ENCODE results near the gene OGA.
A peak's percentile ranks its signal among the peaks of the same experiment; 100 is the strongest.

The OGA gene

GRCh38 chr10:101848408-101848807, 30.2 kb upstream of the OGA start:
- H3K27ac ChIP-seq (ENCODE audit: low read length): no peak overlapping the region
- peaks cover 14% of the 10 kb centered on the region; the same call in 1 of the 2 replicates for H4K20me1 ChIP-seq (ENCODE audit: insufficient read depth, low read length)
- no peaks in the 10 kb centered on the region for H3K9me3 ChIP-seq (ENCODE audit: insufficient read depth, low read length, severe bottlenecking)
- H3K36me3 ChIP-seq (ENCODE audit: insufficient read depth, low read length): peaks cover 12% of the 10 kb centered on the region
- ATAC-seq (ENCODE audit: insufficient read depth, low read depth) (no peak), DNase-seq (no peak)
- H3K4me1 ChIP-seq (ENCODE audit: insufficient read depth, low read length): peaks cover 10% of the 10 kb centered on the region
- no peak overlapping the region for H3K4me2 ChIP-seq (ENCODE audit: insufficient read depth, low read length)
- H3K4me3 ChIP-seq (ENCODE audit: low read depth in 1 of 2, low read length in 2 of 2): no peak overlapping the region
- H3K27me3 ChIP-seq (ENCODE audit: insufficient read depth, low read length, poor library complexity): no peaks in the 10 kb centered on the region
- H3K9ac ChIP-seq (ENCODE audit: low read depth, low read length): no peak overlapping the region
- no peak for TF ChIP-seq EZH2 (IDR thresholded peaks at IDR 0.05; ENCODE audit: borderline replicate concordance, low read depth, low read length, severe bottlenecking)
- TF ChIP-seq CTCF (IDR thresholded peaks at IDR 0.05; ENCODE audit: borderline replicate concordance, extremely low read depth, low read length, poor library complexity, severe bottlenecking): no peak
- no peak overlapping the region for H2AFZ ChIP-seq (ENCODE audit: low read depth, low read length)
- no peaks in the 10 kb centered on the region for H3K79me2 ChIP-seq (ENCODE audit: insufficient read depth, low read length)

GRCh38 chr10:101845893-101846292, 27.6 kb upstream of the OGA start:
- Histone ChIP-seq H3K4me2 (ENCODE audit: insufficient read depth, low read length) (no peak overlapping the region), H3K36me3 (ENCODE audit: insufficient read depth, low read length) (peaks cover 12% of the 10 kb centered on the region), H3K27ac (ENCODE audit: low read length) (no peak overlapping the region), H2AFZ (ENCODE audit: low read depth, low read length) (no peak overlapping the region), H3K9me3 (ENCODE audit: insufficient read depth, low read length, severe bottlenecking) (no peaks in the 10 kb centered on the region), H4K20me1 (ENCODE audit: insufficient read depth, low read length) (peaks cover 26% of the 10 kb centered on the region), H3K79me2 (ENCODE audit: insufficient read depth, low read length) (no peaks in the 10 kb centered on the region), H3K4me3 (ENCODE audit: low read depth in 1 of 2, low read length in 2 of 2) (no peak overlapping the region), H3K4me1 (ENCODE audit: insufficient read depth, low read length) (peaks cover 31% of the 10 kb centered on the region), H3K9ac (ENCODE audit: low read depth, low read length) (no peak overlapping the region), H3K27me3 (ENCODE audit: insufficient read depth, low read length, poor library complexity) (no peaks in the 10 kb centered on the region)
- TF ChIP-seq CTCF (IDR thresholded peaks at IDR 0.05; ENCODE audit: borderline replicate concordance, extremely low read depth, low read length, poor library complexity, severe bottlenecking) (no peak), EZH2 (IDR thresholded peaks at IDR 0.05; ENCODE audit: borderline replicate concordance, low read depth, low read length, severe bottlenecking) (no peak)
- DNase-seq: no peak
- no peak for ATAC-seq (ENCODE audit: insufficient read depth, low read depth)

GRCh38 chr10:101843032-101844021, 25.1 kb upstream of the OGA start, which contains the start of gene KCNIP2:
TSS of gene KCNIP2 (minus strand) at chr10:101843800. CDS start at chr10:101843568, 232 bp downstream.
- ATAC-seq (ENCODE audit: insufficient read depth, low read depth): peak; percentile 82
- Histone ChIP-seq H3K4me3 (ENCODE audit: low read depth in 1 of 2, low read length in 2 of 2) (peak within 1 kb of the TSS; percentile 13 to 57; a peak in 3 of 4 replicates), H2AFZ (ENCODE audit: low read depth, low read length) (no peak within 1 kb of the TSS), H3K27ac (ENCODE audit: low read length) (0 out of 2 replicates have a peak within 1 kb of the TSS, but pooled peaks have one; percentile 9), H3K36me3 (ENCODE audit: insufficient read depth, low read length) (no peaks in the 10 kb centered on the region), H3K4me1 (ENCODE audit: insufficient read depth, low read length) (peaks cover 39% of the 10 kb centered on the region), H3K27me3 (ENCODE audit: insufficient read depth, low read length, poor library complexity) (no peaks in the 10 kb centered on the region), H3K9me3 (ENCODE audit: insufficient read depth, low read length, severe bottlenecking) (no peaks in the 10 kb centered on the region), H3K9ac (ENCODE audit: low read depth, low read length) (peak within 1 kb of the TSS; percentile 31), H3K79me2 (ENCODE audit: insufficient read depth, low read length) (no peaks in the 10 kb centered on the region), H4K20me1 (ENCODE audit: insufficient read depth, low read length) (peaks cover 25% of the 10 kb centered on the region), H3K4me2 (ENCODE audit: insufficient read depth, low read length) (peak within 1 kb of the TSS; percentile 74)
- TF ChIP-seq CTCF (IDR thresholded peaks at IDR 0.05; ENCODE audit: borderline replicate concordance, extremely low read depth, low read length, poor library complexity, severe bottlenecking) (peak; percentile 65), EZH2 (IDR thresholded peaks at IDR 0.05; ENCODE audit: borderline replicate concordance, low read depth, low read length, severe bottlenecking) (no peak)
- peak; percentile 86 for DNase-seq

All from DND-41 (cell line).